Renal cortex interstitium (tissue), 11 donors: ENCODE data around the gene TMEM255B. TPM values are rescaled to one million over a fixed set of nuclear protein-coding genes. Genes with fewer than 3 reads are reported as not detected.
"Not testable (repeated sequence)": the region's sequence is repeated elsewhere in the genome, so short reads cannot be mapped to it uniquely, and the experiment has no call there.

ENCODE experiments used
- DNase-seq, 11 donors: peaks; one replicate each; pipeline ENCODE4 v3.0.0-alpha.2; 2013; ENCODE audit warnings: low read depth in 9 of 11, low spot score in 4 of 11; ENCODE audit errors: extremely low read depth in 1 of 11
- polyA plus RNA-seq, 3 donors: library from polyadenylated mRNA; unstranded; fragments of 120-200 nt; gene quantifications; one replicate each; pipeline ENCODE4 v1.2.1, GENCODE V29; 2013; ENCODE audit not compliant: insufficient read length in 3 of 3

Gene TMEM255B
- polyA plus RNA-seq, 3 donors, result 4.9 to 10.7 (median 7.0) TPM

DNA sequence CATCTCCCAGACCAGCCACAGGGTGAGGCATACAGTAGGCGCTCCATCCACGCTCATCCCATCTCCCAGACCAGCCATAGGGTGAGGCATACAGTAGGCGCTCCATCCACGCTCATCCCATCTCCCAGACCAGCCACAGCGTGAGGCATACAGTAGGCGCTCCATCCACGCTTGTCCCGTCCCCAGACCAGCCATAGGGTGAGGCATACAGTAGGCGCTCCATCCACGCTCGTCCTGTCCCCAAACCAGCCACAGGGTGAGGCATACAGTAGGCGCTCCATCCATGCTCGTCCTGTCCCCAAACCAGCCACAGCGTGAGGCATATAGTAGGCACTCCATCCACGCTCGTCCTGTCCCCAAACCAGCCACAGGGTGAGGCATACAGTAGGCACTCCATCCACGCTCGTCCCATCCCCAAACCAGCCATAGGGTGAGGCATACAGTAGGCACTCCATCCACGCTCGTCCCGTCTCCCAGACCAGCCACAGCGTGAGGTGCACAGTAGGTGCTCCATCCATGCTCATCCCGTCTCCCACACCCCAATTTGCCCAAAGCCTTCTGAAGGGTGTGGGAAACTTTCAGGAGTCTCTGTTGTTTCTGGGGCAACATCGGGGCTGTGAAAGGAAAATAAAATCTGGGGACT is 13.4 kb upstream of the TMEM255B start:
- not testable (repeated sequence) for DNase-seq

DNA sequence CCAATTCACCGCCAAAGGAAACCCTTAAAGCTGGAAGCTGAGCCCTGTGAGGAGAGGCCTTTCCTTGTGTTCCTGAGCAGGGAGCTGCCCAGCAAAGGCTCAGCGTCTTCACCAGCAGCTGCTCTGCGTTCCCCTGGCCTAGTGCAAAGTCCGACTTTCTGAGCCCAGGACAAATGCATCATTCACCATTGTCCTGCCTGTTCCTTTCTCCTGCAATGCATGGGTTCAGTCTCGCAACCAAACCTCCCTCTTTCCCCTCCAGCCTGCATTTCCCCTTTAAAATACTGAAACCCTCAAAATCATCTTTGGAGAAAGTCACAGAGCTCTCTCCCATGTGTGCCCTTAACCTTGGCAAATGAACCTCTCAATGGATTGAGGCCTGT is 12.9 kb upstream of the TMEM255B start:
- no peak for DNase-seq

DNA sequence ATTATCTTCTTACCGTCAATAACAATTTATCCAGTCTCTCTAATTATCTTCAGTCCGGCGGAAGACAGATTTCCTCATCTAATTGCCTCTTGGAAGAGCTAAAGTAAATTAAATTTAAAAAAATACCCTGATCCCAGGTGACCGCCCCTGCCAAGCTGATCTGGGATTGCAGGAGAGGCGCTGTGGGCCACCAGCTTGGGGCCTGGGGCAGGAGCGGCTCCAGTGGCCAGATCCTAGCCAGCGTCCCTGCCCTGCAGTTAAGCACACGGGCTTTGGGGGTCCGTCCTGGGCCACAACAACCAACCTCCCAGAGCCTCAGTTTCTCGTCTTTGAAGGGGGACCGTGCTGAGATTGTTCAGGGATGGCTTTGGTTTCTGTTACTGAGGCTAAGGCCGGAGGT is 12.4 kb upstream of the TMEM255B start:
- no peak for DNase-seq

DNA sequence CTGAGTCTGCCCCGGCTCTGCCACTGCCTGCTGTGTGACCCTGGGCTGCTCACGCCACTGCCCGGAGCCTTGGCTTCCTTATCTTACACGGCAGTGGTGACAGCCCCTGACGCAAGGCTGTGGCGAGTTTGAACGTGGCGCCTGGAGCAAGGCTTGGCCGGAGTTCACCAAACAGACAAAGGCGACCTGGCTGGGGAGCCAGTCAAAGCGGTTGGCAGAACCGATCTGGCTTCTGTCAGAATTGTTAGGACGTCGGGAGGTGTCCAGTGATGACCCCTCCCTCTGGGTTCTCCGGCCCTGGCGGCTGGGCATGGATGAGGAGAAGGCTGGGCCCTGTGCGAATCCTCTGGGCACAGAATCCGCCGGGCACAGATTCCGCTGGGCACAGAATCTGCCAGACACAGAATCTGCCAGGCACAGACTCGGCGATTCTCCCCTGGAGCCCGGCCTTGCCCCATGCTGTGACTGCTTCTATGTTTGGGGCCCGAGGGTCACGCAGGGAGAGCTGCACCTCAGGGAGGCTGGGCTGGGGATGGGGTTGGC is 11.7 kb upstream of the TMEM255B start:
- no peak for DNase-seq

DNA sequence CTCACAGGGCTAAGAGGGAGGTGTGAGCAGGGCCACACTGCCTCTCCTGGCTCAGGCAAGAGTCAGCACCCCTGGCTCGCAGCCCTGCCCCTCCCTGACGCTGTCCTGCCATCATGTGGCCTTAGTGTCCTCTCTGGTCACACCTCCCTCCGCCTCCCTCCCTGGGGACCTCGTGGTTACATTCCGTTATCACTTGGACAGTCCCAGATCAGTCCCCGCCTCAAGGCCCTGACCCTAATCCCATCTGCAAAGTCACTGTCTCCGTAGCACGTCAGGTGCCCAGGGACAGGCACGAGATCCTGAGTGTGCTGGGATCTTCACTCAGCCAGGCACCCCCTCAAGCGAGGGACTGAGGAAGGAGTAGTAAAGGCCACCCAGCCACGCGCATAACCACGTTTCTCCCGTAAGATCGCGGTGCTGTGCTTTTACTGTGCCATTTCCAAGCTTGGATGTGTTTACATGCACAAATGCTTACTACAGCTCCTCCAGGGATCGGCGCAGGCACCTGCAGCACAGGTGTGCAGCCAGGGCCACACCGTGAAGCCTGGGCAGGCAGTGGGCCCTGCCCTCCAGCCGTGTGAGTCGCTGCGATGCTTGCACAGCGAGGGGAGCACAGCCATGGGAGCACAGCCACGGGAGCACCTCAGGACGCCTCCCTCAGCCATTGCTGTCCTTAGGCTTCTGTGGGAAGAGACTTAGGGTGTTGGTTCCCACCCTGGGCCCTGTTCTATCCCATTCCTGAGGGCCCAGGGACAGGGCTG is 10.7 kb upstream of the TMEM255B start:
- DNase-seq, result no peak

DNA sequence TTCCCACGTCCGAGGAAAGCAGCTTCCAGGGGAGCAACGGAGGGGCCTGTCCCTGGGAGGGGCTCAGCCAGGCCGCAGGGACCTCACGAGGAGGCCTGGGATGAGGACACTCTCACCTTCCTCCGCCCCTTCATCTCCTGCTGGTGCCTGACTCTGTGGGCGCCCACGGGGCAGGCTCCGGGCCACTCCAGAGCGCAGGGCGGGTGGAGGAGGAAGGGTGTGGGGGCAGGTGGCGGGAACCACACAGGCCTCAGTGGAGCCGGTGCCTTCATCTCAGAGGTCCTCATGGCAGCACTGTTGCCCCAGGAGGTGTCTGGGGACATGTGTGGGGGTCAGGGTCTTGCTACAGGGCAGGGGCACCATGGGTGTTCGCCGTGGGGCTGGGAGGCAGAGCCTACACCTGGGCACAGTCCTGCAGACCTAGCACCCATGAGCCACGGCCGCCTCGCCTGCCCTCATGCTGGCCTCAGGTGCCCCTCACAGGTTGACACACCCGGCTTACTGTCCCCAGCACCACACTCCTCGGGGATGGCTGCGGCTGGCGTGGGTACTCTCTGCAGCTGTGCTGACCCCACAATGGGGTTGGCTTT is 10.1 kb upstream of the TMEM255B start:
- DNase-seq, result no peak

DNA sequence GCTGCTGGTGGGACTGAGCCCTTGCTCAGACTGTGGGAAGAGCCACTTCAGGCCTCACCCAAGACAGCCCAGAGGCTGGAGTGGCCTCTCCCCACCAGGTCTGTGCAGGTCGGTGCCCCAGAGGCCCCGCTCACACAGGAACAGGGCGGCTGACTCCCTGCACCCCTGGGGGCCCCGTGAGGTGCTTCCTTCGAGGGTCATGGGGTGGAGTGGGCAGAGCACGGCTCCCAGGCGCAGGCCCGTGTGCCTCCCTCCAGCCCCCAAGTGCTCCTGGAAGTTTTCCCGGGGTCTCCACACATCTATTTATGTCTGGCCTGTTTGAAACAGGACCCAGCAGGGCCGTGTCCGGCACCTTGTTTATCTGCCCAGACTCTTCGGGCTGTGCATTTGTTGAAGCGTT is 9.5 kb upstream of the TMEM255B start:
- no peak for DNase-seq

DNA sequence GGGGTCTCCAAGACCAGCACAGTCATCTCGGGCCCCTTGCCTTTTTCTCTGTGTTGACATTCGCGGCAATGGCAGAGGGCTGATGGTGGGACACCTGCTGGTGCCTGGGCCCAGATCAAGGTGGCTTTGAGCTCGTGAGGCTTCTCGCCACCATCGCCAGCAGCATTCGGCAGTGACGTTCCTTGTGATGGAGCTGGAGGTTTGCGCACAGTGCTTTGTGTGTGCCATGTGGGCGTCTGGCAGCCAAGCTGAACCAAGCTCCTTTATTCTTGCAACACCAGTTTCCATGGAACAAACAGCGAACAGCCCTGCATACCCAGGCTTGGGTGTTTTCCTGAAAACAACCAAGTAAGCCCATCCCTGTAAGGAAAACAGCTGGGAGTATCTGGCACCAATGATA is 9.1 kb upstream of the TMEM255B start:
- DNase-seq, result no peak

DNA sequence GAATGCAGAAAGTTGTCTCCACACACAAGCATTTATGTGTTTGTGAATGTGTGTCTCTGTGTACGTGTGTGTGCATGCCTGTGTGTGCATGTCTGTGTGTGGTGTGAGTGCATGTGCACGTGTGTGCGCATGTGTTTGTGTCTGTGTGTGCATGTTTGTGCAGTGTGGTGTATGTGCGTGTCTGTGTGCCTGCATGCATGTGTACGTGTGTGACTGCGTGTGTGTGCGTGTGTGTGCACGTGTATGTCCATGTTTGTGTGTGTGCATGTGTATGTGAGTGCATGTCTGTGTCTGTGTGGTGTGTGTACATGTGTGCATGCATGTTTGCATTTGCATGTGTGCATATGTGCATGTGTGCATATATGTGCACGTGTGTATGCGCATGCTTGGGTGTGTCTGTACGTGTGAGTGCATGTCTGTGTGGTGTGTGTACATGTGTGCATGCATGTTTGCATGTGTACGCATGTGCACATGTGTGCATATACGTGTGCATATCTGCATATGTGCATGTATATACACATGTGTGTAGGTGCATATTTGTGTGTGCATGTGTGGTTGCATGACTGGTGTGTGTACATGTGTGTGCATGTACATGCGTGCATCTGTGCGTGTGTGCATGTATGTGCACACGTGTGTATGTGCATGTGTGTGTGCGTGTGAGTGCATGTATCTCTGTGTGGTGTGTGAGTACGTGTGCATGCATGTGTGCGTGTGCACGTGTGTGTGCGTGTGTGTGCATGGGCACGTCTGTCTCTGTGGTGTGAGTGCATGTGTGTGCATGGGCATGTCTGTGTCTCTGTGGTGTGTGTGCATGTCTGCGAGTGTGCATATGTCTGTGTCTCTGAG is 8.2 kb upstream of the TMEM255B start:
- DNase-seq, result no peak

DNA sequence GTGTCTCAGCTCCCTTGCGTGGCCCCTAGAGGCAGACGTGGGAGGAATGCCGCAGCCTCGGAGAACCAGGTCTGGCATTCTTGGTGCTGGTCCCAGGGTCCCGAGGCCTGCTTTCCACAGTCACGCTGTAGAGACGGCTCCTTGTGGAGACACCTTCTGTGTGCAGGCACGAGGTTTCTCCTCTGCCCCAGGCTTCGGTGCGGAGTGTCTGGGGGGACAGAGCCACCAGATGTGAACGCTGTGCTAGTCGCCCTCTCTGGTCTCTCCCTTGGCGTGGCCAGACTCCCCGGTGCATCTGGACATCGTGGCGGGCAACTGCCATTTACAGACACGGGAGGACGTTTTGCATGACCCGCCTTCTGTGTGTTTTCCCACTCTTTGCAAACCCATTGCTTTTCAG is 7.5 kb upstream of the TMEM255B start:
- no peak for DNase-seq

DNA sequence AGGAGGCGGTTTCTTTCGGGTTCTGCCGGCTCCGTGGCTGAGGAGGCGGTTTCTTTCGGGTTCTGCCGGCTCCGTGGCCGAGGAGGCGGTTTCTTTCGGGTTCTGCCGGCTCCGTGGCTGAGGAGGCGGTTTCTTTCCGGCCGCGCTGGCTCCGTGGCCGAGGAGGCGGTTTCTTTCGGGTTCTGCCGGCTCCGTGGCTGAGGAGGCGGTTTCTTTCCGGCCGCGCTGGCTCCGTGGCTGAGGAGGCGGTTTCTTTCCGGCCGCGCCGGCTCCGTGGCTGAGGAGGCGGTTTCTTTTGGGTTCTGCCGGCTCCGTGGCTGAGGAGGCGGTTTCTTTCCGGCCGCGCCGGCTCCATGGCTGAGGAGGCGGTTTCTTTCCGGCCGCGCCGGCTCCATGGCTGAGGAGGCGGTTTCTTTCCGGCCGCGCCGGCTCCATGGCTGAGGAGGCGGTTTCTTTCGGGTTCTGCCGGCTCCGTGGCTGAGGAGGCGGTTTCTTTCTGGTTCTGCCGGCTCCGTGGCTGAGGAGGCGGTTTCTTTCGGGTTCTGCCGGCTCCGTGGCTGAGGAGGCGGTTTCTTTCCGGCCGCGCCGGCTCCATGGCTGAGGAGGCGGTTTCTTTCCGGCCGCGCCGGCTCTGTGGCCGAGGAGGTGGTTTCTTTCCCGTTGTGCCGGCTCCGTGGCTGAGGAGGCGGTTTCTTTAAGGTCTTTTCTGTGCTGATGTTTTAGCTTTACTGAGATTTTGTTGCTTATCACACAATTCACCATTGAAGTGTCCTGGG is 6.6 kb upstream of the TMEM255B start:
- not testable (repeated sequence) for DNase-seq

DNA sequence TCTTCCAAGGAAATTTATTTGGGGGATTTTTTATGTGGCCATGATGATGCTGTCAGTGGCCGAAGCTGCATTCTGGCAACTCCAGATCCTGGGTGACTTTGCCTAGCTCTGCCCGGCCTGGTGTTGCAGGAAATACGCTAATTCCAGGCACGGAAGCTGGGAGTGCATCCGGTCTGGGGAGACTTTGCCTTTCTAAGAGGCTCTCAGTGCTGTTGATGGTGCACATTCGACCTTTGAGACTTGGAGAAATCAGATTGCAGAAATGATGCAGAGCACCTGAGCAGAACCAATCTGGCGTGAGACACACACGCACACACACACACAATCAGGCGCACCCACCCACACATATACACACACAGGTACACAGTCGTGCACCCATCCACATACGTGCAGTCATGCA is 5.9 kb upstream of the TMEM255B start:
- DNase-seq, result no peak

DNA sequence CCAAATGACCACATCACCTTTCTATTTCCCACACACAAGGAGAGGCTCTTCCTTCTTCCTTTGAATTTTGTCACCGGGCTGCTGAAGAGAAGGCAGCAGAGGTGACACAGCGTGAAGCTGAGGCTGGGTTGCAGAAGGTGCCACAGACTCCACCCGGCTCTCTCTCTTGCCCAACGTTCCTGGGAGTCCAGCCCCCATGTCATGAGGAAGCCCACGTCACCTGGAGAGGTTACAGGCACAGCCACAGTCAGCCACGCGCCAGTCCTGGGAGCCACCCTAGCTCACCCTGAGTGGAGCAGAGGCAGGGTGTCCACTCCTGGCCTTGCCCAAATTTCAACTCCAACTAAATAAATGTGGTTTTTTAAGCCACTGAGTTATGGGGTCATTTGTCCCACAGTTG is 4.8 kb upstream of the TMEM255B start:
- DNase-seq, result no peak

DNA sequence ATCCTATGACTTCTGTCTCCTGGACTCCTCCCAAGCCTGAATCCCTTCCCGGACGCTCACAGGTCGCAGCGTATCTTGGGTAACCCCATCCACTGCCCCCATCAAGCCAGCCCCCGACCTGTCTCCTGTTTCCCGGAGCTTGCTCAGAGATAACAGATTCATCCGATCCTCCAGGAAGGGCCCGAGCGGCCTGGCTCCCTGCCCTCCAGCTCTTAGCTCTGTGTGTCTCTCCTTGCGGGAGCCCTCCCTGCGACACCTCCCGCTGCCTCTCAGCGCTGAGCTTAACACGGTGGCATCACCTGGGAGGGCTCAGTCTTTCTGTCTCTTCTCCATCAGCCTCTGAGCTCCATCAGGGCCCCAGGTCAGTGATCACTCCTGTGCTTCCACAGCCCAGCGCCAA is 4.3 kb upstream of the TMEM255B start:
- no peak for DNase-seq

DNA sequence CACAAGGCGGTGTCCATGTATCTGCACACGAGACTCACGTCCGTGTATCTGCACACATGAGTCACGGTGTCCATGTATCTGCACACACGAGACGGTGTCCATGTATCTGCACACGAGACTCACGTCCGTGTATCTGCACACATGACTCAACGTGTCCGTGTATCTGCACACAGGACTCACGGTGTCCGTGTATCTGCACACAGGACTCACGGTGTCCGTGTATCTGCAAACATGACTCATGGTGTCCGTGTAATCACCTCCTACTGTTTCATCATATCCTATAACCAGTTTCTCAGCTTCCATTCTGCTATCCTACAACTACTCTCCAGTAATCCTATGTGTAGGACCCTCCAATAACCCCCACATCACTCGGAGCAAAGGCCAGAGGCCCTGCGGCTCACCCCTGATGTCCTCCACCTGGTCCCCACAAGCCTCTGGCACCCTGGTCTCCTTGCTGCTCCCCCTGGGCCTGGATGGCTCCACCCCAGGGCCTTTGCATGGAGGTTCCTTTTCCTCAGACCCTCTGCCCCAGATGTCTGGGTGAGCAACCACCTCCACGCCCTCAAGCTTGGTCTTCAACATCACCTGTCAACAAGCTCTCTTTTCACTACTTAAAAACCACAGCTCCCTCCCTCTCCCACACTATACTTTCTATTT is 2.5 kb upstream of the TMEM255B start:
- DNase-seq, result no peak

DNA sequence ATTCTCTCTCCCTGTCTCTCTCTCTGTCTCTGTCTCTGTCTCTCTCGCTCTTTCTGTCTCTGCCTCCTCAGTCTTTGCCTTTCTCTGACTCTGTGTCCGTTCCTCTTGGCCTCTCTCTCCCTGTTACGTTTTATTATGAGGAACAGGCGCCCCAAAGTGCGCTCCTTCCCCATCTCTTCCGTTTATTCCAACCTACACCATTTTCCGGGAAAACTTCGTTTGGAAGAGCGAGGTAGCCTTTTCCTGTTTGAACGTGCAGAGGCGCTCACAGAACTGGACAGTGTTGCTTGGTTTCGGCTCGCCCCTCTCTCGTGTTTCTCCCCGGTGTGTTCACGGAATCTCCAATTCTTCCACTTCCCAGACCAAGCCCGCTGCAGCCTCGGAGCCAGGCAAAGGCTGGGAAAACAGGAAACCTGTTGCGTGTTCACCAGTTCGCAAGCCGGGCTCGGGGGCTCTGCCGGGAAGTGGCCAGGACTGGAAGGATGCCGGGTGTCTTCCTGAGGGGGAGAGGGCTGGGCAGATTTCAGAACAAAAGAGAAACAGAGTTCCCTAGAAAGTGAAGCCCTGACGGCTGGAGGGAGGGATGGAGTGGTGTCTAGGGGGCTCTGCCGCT is 605 bp downstream of the TMEM255B start:
- DNase-seq, result no peak

DNA sequence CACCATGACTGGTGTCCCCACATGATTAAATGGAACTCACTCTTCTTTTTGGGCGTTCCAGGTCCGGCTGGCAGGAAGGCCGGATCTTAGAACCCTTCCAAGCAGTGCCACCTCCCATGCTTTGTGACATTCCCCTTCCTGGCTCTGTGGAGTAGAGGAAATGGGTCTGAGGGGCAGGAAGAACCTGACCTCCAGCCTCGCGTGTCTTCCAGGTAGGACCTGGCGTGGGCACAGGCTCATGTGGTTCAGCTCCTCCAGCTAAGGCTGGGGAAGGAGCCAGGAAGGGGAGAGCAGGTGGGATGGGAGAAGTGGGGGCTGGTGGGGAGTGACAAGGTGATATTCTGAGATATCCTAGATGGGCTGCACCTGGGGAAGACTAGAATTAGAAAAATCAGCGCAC is 2.1 kb downstream of the TMEM255B start:
- DNase-seq, result no peak

DNA sequence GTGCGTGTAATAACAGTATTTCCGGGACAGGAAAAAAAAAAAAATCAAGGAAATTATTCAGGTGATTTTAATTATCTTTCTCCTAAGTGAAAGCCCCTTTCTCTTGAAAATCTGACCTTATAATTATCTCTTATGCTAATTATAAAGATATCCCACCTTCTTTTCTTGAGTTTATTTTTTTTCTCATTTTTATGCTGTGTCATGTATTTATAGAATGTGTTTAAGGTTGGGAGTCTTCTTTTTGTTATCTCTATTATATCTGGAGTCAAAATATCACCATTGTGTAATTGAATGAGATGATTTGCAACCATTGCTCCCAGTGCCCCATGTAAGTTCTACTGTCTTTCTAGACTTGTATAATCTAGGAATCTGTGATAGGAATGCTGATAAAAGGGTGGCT is 3.0 kb downstream of the TMEM255B start:
- no peak for DNase-seq
